Endothelial cell of umbilical vein (primary cell): Measurements from ENCODE around the gene EHF. TPM values are rescaled to one million over a fixed set of nuclear protein-coding genes. Genes with fewer than 3 reads are reported as not detected.
A peak's percentile ranks its signal among the peaks of the same experiment; 100 is the strongest.

Source experiments
- BruUV-seq: library from RNA; stranded (reverse); fragments of 400-500 nt; replicated peaks from 2 replicates; lab custom pipeline; 2021; lab: Mats Ljungman, UMichigan
- CTCF ChIA-PET: fragments of 300-600, 350-600 bp; sonication (Branson Sonifier 250); formaldehyde crosslinking; loops from one replicate; lab custom pipeline; 2021; ENCODE audit warnings: antibody characterized with exemption, inconsistent platforms; lab: Charles Lee
- POLR2A ChIA-PET: fragments of 300-600, 350-600 bp; sonication (Branson Sonifier 250); formaldehyde crosslinking; loops from one replicate; lab custom pipeline; 2021; ENCODE audit warnings: antibody characterized with exemption, inconsistent platforms; lab: Charles Lee
- DNase-seq: peaks from one replicate; pipeline ENCODE4 v3.0.0-alpha.2; 2011; ENCODE audit warnings: low read depth, low spot score
- FAIRE-seq: peaks from 2 replicates; lab custom pipeline; 2011; peaks lifted over from hg19 to GRCh38; lab: Jason Lieb, UNC
- H2AFZ ChIP-seq: 2 replicates; pipeline ENCODE4 v1.6.0; 2012; ENCODE audit warnings: low read depth, low read length, control low read depth, inconsistent platforms
- H3K27ac ChIP-seq: 2 replicates; pipeline ENCODE4 v1.5.1; 2011; ENCODE audit warnings: low read depth, mild to moderate bottlenecking, control low read depth, low read length, moderate library complexity; ENCODE audit not compliant: insufficient read depth
- H3K27me3 ChIP-seq, 2 experiments: 2 replicates each; pipeline versions ENCODE4 v1.6.0 to v1.6.1; 2011; ENCODE audit warnings: low read length in 2 of 2, mixed read lengths in 1 of 2; ENCODE audit not compliant: control insufficient read depth in 2 of 2, insufficient read depth in 2 of 2
- H3K36me3 ChIP-seq, 2 experiments: 2 replicates in 1 of 2; 3 replicates in 1 of 2; pipeline ENCODE4 v1.5.1; 2011; ENCODE audit warnings: low read length in 2 of 2, mild to moderate bottlenecking in 1 of 2, moderate library complexity in 1 of 2; ENCODE audit not compliant: control insufficient read depth in 2 of 2, insufficient read depth in 2 of 2; ENCODE audit errors: extremely low read depth in 1 of 2
- H3K4me1 ChIP-seq: 3 replicates; pipeline ENCODE4 v1.5.1; 2011; ENCODE audit warnings: mild to moderate bottlenecking, low read length; ENCODE audit not compliant: control insufficient read depth, insufficient read depth; ENCODE audit errors: extremely low read depth
- H3K4me2 ChIP-seq: 2 replicates; pipeline ENCODE4 v1.6.1; 2011; ENCODE audit warnings: low read length, control low read depth, mixed read lengths; ENCODE audit not compliant: insufficient read depth
- H3K4me3 ChIP-seq, 3 experiments: fragments of 200-600 bp in 1 of 3; sonication (generic), shearing (Covaris generic) in 1 of 3; replicated peaks in 1 of 3; 2 replicates each; pipeline ENCODE4 v1.5.1; 2011 to 2016; ENCODE audit warnings: control low read depth in 3 of 3, low read length in 3 of 3, mild to moderate bottlenecking in 2 of 3, inconsistent platforms in 1 of 3, low read depth in 1 of 3, moderate library complexity in 1 of 3; ENCODE audit not compliant: insufficient read depth in 1 of 3
- H3K79me2 ChIP-seq: 2 replicates; pipeline ENCODE4 v1.6.0; 2012; ENCODE audit warnings: low read length, inconsistent platforms; ENCODE audit not compliant: control insufficient read depth, insufficient read depth
- H3K9ac ChIP-seq: replicated peaks from 2 replicates; pipeline ENCODE3; 2011; ENCODE audit warnings: low read length, control low read depth; ENCODE audit not compliant: insufficient read depth; ENCODE audit errors: extremely low read depth
- H3K9me1 ChIP-seq: replicated peaks from 3 replicates; pipeline ENCODE4 v1.6.0; 2011; ENCODE audit warnings: mild to moderate bottlenecking, low read length; ENCODE audit not compliant: control insufficient read depth, insufficient read depth; ENCODE audit errors: extremely low read depth
- H3K9me3 ChIP-seq: replicated peaks from 2 replicates; pipeline ENCODE4 v1.5.1; 2012; ENCODE audit warnings: low read length, inconsistent platforms; ENCODE audit not compliant: control insufficient read depth, insufficient read depth
- H4K20me1 ChIP-seq: replicated peaks from 2 replicates; pipeline ENCODE3; 2011; ENCODE audit warnings: mild to moderate bottlenecking, low read length; ENCODE audit not compliant: control insufficient read depth, insufficient read depth; ENCODE audit errors: extremely low read depth
- EZH2 ChIP-seq: IDR thresholded peaks from 2 replicates; pipeline ENCODE4 v1.6.1; 2012; ENCODE audit warnings: borderline replicate concordance, low read depth, mild to moderate bottlenecking, moderate library complexity, low read length, inconsistent platforms; ENCODE audit not compliant: severe bottlenecking
- FOS ChIP-seq: IDR thresholded peaks from 2 replicates; pipeline ENCODE4 v1.6.1; 2011; ENCODE audit warnings: mild to moderate bottlenecking, low read length, moderate library complexity, borderline replicate concordance; ENCODE audit not compliant: insufficient read depth
- GATA2 ChIP-seq: IDR thresholded peaks from 2 replicates; pipeline ENCODE4 v1.7.0; 2011; ENCODE audit warnings: low read depth, mild to moderate bottlenecking, moderate library complexity, mixed read lengths, low read length; ENCODE audit not compliant: insufficient read length, insufficient read depth
- MYC ChIP-seq: IDR thresholded peaks from one replicate; pipeline ENCODE4 v1.6.1; 2011; ENCODE audit warnings: mild to moderate bottlenecking, low read depth, low read length
- POLR2A ChIP-seq: IDR thresholded peaks from 2 replicates; pipeline ENCODE4 v1.6.1; 2012; ENCODE audit warnings: low read depth, mild to moderate bottlenecking, control low read depth, low read length
- POLR2AphosphoS5 ChIP-seq: IDR thresholded peaks from 2 replicates; pipeline ENCODE4 v1.6.1; 2012; ENCODE audit warnings: low read depth, mild to moderate bottlenecking, control low read depth, low read length, moderate library complexity; ENCODE audit not compliant: insufficient read depth
- dilution Hi-C: fragments of 300-500 bp; cut with MboI; formaldehyde crosslinking; loops from one replicate; pipeline ENCODE4 v1.15.0; 2019; ENCODE audit warnings: low sequenced_read_pairs; ENCODE audit not compliant: extremely low pct_ligation_motif_present
- intact Hi-C: fragments of 100-400 bp; cut with micrococcal nuclease; formaldehyde crosslinking; loops from one replicate; pipeline ENCODE4 v1.10.0; 2022
- polyA plus RNA-seq, 4 experiments: library from polyadenylated mRNA; depleted of rRNA in 3 of 4; stranded (reverse) in 3 of 4; unstranded in 1 of 4; fragments of >200 nt; gene quantifications; 2 replicates each; pipeline versions ENCODE4 v1.2.1 to v1.2.3, GENCODE V29; 2011 to 2012; ENCODE audit warnings: missing spikeins in 1 of 4
- total RNA-seq: library from RNA; stranded (reverse); gene quantifications from 2 replicates; pipeline ENCODE4 v1.2.3, GENCODE V29; 2021
- TF ChIP-seq, protein P1 (sequence below): IDR thresholded peaks from 2 replicates; pipeline ENCODE4 v1.6.1; 2011; ENCODE audit not compliant: insufficient read depth, insufficient read length
- TF ChIP-seq, protein P2 (sequence below), 2 donors: IDR thresholded peaks; 1 replicate in 1 of 2; 2 replicates in 1 of 2; pipeline ENCODE4 v1.5.1; 2011; ENCODE audit warnings: low read length in 2 of 2, mild to moderate bottlenecking in 2 of 2, moderate library complexity in 2 of 2, control low read depth in 1 of 2, inconsistent platforms in 1 of 2, low read depth in 1 of 2; ENCODE audit not compliant: insufficient read depth in 1 of 2; ENCODE audit errors: extremely low read depth in 1 of 2

The EHF gene
- total and polyA plus RNA-seq, 2 donors (not counting 3 experiments of a cell fraction or from before 2014, with no cell fraction given): not detected

GRCh38 chr11:34671117-34671516 lies 50.2 kb downstream of the EHF start:
- Histone ChIP-seq H3K4me3 (no peak overlapping the region), H3K79me2 (no peaks in the 10 kb centered on the region), H3K4me2 (no peak overlapping the region), H4K20me1 (no peaks in the 10 kb centered on the region), H3K27me3 (peaks cover 0 to 5% of the 10 kb centered on the region in 2 experiments), H3K9me1 (no peaks in the 10 kb centered on the region), H2AFZ (no peak overlapping the region), H3K27ac (no peak overlapping the region), H3K9me3 (no peaks in the 10 kb centered on the region), H3K9ac (no peak overlapping the region), H3K36me3 (no peaks in the 10 kb centered on the region), H3K4me1 (no peaks in the 10 kb centered on the region)
- ChIA-PET CTCF (interaction anchor here (1.2 kb wide), 1 partner anchor 218 kb away, joined by 7 read pairs; no protein-coding TSS in a partner anchor), POLR2A (no interaction called here)
- FAIRE-seq: peak; percentile 38
- no TSS peak for BruUV-seq
- no peak for TF ChIP-seq POLR2A
- no peak for TF ChIP-seq GATA2
- no peak for TF ChIP-seq MYC
- TF ChIP-seq POLR2AphosphoS5: no peak
- TF ChIP-seq EZH2: no peak
- TF ChIP-seq, protein P1, sequence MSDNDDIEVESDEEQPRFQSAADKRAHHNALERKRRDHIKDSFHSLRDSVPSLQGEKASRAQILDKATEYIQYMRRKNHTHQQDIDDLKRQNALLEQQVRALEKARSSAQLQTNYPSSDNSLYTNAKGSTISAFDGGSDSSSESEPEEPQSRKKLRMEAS: no peak
- TF ChIP-seq FOS: no peak
- dilution Hi-C loops: no loop called here
- DNase-seq: no peak
- intact Hi-C loops: no loop called here

- H3K9ac ChIP-seq: no peak overlapping the region
- H3K9me3 ChIP-seq: no peaks in the 10 kb centered on the region
- no peak overlapping the region for H2AFZ ChIP-seq
- dilution Hi-C loops (no loop called here), intact Hi-C loops (no loop called here)
- no peak overlapping the region for H3K4me3 ChIP-seq
- H4K20me1 ChIP-seq: no peaks in the 10 kb centered on the region
- CTCF ChIA-PET: interaction anchor here (1.2 kb wide), 1 partner anchor 218 kb away, joined by 7 read pairs; no protein-coding TSS in a partner anchor
- no peak overlapping the region for H3K27ac ChIP-seq
- DNase-seq (peak; percentile 16), FAIRE-seq (no peak)
- POLR2A ChIA-PET: no interaction called here
- H3K27me3 ChIP-seq: peaks cover 0 to 5% of the 10 kb centered on the region in 2 experiments
- no peaks in the 10 kb centered on the region for H3K36me3 ChIP-seq
- H3K4me1 ChIP-seq: no peaks in the 10 kb centered on the region
- H3K4me2 ChIP-seq: no peak overlapping the region
- BruUV-seq: no TSS peak
- no peaks in the 10 kb centered on the region for H3K79me2 ChIP-seq
- H3K9me1 ChIP-seq: no peaks in the 10 kb centered on the region
- TF ChIP-seq, protein P2, sequence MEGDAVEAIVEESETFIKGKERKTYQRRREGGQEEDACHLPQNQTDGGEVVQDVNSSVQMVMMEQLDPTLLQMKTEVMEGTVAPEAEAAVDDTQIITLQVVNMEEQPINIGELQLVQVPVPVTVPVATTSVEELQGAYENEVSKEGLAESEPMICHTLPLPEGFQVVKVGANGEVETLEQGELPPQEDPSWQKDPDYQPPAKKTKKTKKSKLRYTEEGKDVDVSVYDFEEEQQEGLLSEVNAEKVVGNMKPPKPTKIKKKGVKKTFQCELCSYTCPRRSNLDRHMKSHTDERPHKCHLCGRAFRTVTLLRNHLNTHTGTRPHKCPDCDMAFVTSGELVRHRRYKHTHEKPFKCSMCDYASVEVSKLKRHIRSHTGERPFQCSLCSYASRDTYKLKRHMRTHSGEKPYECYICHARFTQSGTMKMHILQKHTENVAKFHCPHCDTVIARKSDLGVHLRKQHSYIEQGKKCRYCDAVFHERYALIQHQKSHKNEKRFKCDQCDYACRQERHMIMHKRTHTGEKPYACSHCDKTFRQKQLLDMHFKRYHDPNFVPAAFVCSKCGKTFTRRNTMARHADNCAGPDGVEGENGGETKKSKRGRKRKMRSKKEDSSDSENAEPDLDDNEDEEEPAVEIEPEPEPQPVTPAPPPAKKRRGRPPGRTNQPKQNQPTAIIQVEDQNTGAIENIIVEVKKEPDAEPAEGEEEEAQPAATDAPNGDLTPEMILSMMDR (IDR thresholded peaks at IDR 0.05; ENCODE audit: extremely low read depth in 1 of 2, insufficient read depth in 1 of 2, low read depth in 1 of 2, low read length in 2 of 2): no peak
- TF ChIP-seq POLR2A (no peak), EZH2 (no peak), GATA2 (no peak)
Measured at GRCh38 chr11:34671946-34672345, 51.1 kb downstream of the EHF start.
